ENCODE data around the gene CHST8. TPM values are rescaled to one million over a fixed set of nuclear protein-coding genes. Genes with fewer than 3 reads are reported as not detected.

Gene CHST8
- total and polyA plus RNA-seq, 8 donors: 0.23 to 25.5 TPM; not detected in 6

- TF ChIP-seq CTCF (IDR thresholded peaks at IDR 0.05) (peak in 5 of 7 experiments; percentile 58 to 96 (median 77)), POLR2AphosphoS5 (IDR thresholded peaks at IDR 0.05) (peak in 2 of 3 donors; percentile 61 to 71), EP300 (IDR thresholded peaks at IDR 0.05) (no peak)
- Histone ChIP-seq H3K4me1 (peaks cover 8 to 52% (median 36%) of the 10 kb centered on the region in 4 donors), H3K4me3 (peak overlapping the region; percentile 75 to 88 (median 86)), H3K9me3 (no peaks in the 10 kb centered on the region), H3K36me3 (peaks cover 0 to 5% (median 0%) of the 10 kb centered on the region in 4 donors), H3K27me3 (peaks cover 0 to 20% (median 0%) of the 10 kb centered on the region in 3 donors), H3K27ac (peak overlapping the region; percentile 89 to 98 (median 96))
- WGBS, 5 donors: 0 to 1% (median 0%) methylated on average over 63 to 92 of the region's 92 CpGs
- DNase-seq: peak; percentile 85 to 95
- intact Hi-C loops (cut with DNase I; ENCODE audit: low total_unique reads): loop anchor here (10.0 kb wide), 1 partner anchor 109 kb away; no protein-coding TSS in a partner anchor
Measured at GRCh38 chr19:33795370-33796163, 173.8 kb downstream of the CHST8 start.

GRCh38 chr19:33796164-33796875 lies 174.6 kb downstream of the CHST8 start, which contains the start of gene KCTD15:
TSS of gene KCTD15 (plus strand) at chr19:33796870. CDS start at chr19:33800455, 3,585 bp downstream.
- 0 to 2% (median 1%) methylated on average over 9 to 89 of the region's 92 CpGs for WGBS, 5 donors
- Histone ChIP-seq H3K4me3 (peak within 1 kb of the TSS; percentile 75 to 88 (median 86)), H3K9me3 (no peaks in the 10 kb centered on the region), H3K27me3 (peaks cover 0 to 20% (median 0%) of the 10 kb centered on the region in 3 donors), H3K4me1 (peaks cover 8 to 52% (median 39%) of the 10 kb centered on the region in 4 donors), H3K36me3 (peaks cover 0 to 11% (median 5%) of the 10 kb centered on the region in 4 donors), H3K27ac (peak within 1 kb of the TSS; percentile 89 to 98 (median 96))
- DNase-seq: peak; percentile 51 to 84
- no peak for TF ChIP-seq POLR2A (IDR thresholded peaks at IDR 0.05)
- TF ChIP-seq POLR2AphosphoS5 (IDR thresholded peaks at IDR 0.05): no peak
- no peak for TF ChIP-seq CTCF (IDR thresholded peaks at IDR 0.05)
- TF ChIP-seq EP300 (IDR thresholded peaks at IDR 0.05): no peak
- intact Hi-C loops (cut with DNase I; ENCODE audit: low total_unique reads): loop anchor here (10.0 kb wide), 1 partner anchor 108 kb away; no protein-coding TSS in a partner anchor

- Histone ChIP-seq H3K9me3 (no peaks in the 10 kb centered on the region), H3K27me3 (peaks cover 0 to 20% (median 0%) of the 10 kb centered on the region in 3 donors), H3K4me1 (peaks cover 8 to 69% (median 47%) of the 10 kb centered on the region in 4 donors), H3K27ac (peak overlapping the region; percentile 69 to 98 (median 96)), H3K36me3 (peaks cover 0 to 28% (median 22%) of the 10 kb centered on the region in 4 donors), H3K4me3 (peak overlapping the region; percentile 75 to 88 (median 86))
- intact Hi-C loops (cut with DNase I; ENCODE audit: low total_unique reads): loop anchor here (10.0 kb wide), 1 partner anchor 107 kb away; no protein-coding TSS in a partner anchor
- no peak for TF ChIP-seq POLR2AphosphoS5 (IDR thresholded peaks at IDR 0.05)
- 6 to 13% (median 7%) methylated on average over 35 to 61 of the region's 61 CpGs for WGBS, 5 donors
- peak; percentile 57 to 83 for DNase-seq
Measured at GRCh38 chr19:33797802-33798671, 176.3 kb downstream of the CHST8 start.

- Histone ChIP-seq H3K4me1 (peaks cover 8 to 75% (median 48%) of the 10 kb centered on the region in 4 donors), H3K27me3 (peaks cover 0 to 20% (median 0%) of the 10 kb centered on the region in 3 donors), H3K9me3 (no peaks in the 10 kb centered on the region), H3K36me3 (peaks cover 0 to 28% (median 26%) of the 10 kb centered on the region in 4 donors), H3K4me3 (peak overlapping the region; percentile 75 to 88 (median 86)), H3K27ac (peak overlapping the region; percentile 69 to 98 (median 96))
- intact Hi-C loops (cut with DNase I; ENCODE audit: low total_unique reads): loop anchor here (10.0 kb wide), 1 partner anchor 106 kb away; no protein-coding TSS in a partner anchor
- 58 to 68% (median 63%) methylated on average over 12 of the region's 12 CpGs for WGBS, 5 donors
- peak in 1 of 2 donors; percentile 48 for DNase-seq
- TF ChIP-seq POLR2AphosphoS5 (IDR thresholded peaks at IDR 0.05) (no peak), CTCF (IDR thresholded peaks at IDR 0.05) (no peak), EP300 (IDR thresholded peaks at IDR 0.05) (no peak), POLR2A (IDR thresholded peaks at IDR 0.05) (no peak)
Measured at GRCh38 chr19:33798681-33799111, 176.9 kb downstream of the CHST8 start.
